ENCODE data around the gene DAD1.

DAD1 gene

GRCh38 chr14:22537436-22538310 lies 51.4 kb downstream of the DAD1 start:
- no peak for DNase-seq (ENCODE audit: low read depth in 2 of 2)

DNA sequence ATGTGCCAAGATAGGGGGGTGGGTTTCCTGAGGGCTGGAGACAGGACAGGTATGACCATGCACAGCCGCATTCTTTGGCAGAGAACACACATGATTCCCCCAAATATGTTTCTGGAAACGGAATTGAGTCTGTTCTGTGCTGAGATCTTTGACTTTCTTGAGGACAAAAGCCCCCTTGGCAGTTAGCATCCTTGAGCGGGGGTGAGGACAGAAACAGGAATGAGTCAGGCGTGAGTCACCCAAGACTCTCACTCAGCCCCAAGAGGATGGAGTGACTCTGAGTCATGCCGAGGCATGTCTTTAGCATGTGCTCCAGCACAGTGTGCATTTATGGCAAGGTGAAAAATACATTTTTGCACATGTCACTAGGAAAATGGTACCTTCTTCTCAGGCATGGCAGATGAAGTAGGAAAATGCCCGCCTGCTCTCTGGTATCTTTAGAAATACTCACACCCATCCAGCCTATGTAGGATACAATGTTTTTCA lies 52.1 kb downstream of the DAD1 start:
- DNase-seq (ENCODE audit: low read depth in 2 of 2), result peak; percentile 69 to 81

DNA sequence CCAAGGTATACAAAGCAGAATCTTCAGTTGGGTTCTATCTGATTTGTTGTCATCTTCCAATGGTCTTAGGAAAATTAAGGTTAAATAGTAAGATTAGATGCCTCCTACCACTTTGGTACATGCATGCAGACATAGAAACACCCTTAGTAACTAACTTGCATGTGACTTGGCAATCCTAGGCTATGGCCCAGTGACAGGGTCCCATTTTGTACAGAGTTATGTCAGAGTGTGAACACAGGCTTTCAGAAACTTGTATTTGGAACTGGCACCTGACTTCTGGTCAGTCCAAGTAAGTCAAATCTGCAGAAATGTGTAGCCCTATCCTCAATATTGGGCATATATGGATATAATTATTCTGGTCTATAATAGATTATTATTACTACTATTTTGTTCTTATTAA lies 53.1 kb downstream of the DAD1 start:
- no peak for DNase-seq (ENCODE audit: low read depth in 2 of 2)

GRCh38 chr14:22535126-22535525 lies 53.9 kb downstream of the DAD1 start:
- no peak for DNase-seq (ENCODE audit: low read depth in 2 of 2)

DNA sequence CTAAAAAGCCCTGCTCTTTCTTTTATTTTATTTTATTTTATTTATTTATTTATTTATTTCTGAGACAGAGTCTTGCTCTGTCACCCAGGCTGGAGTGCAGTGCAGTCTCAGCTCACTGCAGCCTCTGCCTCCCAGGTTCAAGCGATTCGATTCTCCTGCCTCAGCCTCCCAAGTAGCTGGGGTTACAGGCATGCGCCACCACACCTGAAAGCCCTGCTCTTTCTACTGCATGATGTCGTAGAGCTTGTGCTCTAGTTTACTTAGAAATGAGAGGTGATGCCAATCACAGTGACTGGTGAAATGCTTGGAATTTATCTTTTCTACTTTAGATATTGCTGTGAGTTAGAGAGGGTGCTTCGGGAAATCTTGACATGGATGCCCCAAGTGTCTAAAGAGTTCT lies 54.5 kb downstream of the DAD1 start:
- no peak for DNase-seq (ENCODE audit: low read depth in 2 of 2)

- no peak for DNase-seq (ENCODE audit: low read depth in 2 of 2)
These were observed 55.2 kb downstream of the DAD1 start for GRCh38 chr14:22533739-22534359.

- DNase-seq (ENCODE audit: low read depth in 2 of 2), result no peak
These were observed 55.8 kb downstream of the DAD1 start for GRCh38 chr14:22533057-22533704.

DNA sequence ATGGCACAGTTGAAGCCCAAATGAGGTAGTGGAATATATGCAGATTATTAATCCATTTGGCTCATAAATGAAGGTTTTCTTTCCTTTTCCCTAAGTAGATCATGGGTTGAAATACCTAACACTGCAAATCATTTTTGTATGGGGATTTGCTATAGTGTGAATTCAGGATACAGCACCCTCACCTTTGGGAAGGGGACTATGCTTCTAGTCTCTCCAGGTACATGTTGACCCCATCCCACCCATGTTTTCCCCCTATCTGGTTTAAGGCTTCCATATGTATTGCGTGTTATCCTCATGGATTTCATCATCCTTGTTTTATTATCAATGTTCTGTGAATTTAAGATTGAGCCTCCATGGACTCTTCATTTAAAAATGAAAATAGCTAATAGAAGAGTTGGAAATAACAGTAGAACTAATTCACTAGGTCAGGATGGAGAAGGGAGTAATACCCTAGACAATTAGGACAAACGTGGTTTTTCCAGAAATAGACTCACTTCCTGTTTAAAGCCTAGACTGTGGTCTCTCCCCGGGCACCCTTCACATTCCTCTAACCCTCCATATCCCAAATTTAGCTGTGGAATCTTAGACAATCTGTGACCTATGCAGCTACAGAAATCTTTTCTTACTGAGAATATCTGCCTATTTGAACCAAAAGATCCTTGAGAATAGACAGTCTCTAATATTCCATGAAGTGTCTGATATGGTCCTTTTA lies 56.5 kb downstream of the DAD1 start:
- DNase-seq (ENCODE audit: low read depth in 2 of 2), result no peak

DNA sequence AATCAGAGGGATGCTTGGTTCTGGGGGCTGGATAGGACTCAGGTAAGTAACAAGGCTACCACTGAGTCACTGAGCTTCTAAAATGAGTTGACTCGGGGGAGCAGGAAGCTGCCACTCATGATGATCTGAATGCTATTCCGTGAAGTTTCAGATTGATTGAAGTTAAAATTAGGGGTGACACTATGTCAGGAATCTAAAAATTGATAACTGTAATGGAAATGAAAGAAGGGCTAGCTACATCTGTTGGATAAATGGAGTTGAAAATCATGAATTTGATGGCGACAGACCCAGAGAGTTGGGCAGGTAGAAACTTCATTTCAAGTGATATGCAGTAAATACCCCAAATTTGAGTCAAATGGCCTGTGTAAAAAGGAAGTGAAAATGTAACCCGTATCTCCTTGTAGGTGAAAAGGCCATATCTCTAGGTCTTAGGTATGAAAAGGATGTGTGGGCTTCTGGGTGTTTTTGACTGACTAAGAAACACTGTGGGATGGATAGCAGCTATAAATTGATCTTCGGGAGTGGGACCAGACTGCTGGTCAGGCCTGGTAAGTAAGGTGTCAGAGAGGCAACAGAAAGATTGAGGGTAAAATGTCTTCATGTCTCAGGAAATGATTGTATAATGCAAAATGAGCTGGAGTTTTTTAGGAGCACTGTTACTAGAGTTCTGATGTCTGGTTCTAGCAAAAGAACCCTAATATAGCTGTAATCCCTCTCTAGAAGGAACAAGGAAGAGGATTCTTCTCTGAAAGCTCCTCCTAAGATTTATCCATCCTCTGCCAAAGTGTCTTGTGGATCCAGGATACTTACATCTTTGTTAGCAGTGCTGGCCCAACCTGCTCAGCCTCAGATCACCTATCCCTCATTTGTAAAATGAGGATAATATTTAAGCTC lies 57.3 kb downstream of the DAD1 start:
- DNase-seq (ENCODE audit: low read depth in 2 of 2), result no peak

DNA sequence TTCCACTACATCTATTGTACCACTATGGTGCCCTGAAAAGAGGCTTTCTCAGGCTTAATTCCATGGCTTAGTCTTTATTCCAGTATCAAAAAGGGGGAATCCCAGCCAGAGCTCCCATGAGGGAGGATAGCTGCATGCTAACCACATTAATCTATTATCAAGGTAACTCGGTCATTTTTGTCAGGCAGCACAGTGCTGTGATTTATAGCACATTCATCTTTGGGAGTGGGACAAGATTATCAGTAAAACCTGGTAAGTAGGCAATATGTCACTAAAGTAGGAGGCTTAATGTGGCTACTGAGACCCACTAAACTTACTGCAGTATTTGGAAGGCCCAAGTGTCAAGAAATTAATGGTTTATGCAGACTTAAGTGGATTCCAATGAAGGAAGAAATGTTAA lies 58.9 kb downstream of the DAD1 start:
- no peak for DNase-seq (ENCODE audit: low read depth in 2 of 2)

GRCh38 chr14:22526744-22527143 lies 62.3 kb downstream of the DAD1 start:
- DNase-seq (ENCODE audit: low read depth in 2 of 2), result no peak

DNA sequence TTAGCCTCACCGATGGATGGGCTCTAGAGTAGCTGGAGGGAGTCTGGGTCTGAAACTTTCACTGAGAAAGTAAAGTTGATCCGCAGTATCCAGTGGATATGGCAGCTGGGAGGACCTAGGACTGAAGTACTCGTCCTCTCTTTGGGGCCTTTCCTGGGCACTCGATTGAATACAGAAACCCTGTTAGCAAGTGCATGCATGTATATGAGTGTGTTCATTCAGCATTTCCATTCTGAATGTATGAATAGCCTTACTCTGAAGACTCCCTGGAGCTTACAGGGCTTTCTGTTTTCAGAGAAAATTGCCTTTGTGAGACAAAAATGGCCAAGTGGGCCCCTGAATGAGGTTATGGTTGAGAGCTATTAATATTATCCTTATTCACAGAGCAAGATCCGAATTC lies 62.8 kb downstream of the DAD1 start:
- DNase-seq (ENCODE audit: low read depth in 2 of 2), result no peak

DNA sequence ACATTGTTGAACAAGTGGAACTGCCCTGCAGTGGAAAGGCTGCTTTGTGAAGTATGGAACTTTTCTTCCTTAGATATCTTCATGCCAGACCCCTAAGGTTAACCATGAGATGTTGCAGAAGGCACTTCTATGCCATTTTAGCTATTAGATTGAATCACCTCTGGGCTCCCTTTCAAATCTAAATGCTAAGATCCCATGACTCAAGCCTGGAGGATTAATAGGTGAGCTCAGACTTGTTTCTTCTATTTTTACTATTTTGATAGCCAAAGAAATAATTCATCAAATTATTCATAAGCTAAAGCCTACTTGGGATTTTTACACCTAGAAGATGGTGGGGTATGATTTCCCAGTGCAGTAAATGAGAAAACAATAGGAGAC lies 64.3 kb downstream of the DAD1 start:
- DNase-seq (ENCODE audit: low read depth in 2 of 2), result no peak

DNA sequence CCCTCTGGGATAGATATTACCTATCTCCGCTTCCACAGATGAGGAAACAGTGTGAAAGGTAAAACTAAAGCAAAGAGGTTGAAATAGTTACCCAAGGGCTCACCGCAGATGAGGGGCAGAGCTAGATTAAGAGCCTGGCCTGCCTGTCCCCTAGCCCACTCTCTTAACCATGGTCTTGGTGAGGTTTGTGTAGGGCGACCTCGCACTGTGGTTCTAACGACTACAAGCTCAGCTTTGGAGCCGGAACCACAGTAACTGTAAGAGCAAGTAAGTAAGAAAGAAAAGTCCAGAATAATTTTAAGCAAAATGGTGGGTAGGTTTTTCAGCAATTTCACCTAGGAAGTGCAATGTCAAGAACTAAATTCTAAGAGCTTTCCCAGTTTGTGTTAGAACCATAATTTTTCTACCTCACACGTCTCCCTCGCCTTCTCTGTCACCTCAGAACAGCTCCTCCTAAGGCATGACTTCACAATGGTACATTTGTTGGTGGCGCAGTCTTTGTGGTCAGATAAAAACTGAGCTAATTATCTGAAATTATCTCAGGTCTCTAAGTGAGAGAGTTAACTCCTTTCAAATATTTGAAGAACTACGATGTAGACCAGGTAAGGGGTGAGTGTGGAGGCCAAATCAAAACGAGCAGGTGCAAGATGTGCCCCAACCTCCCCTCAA lies 64.8 kb downstream of the DAD1 start:
- DNase-seq (ENCODE audit: low read depth in 2 of 2), result no peak

GRCh38 chr14:22523283-22523682 lies 65.7 kb downstream of the DAD1 start:
- DNase-seq (ENCODE audit: low read depth in 2 of 2), result no peak

- no peak for DNase-seq (ENCODE audit: low read depth in 2 of 2)
These were observed 66.5 kb downstream of the DAD1 start for GRCh38 chr14:22522466-22522957.

GRCh38 chr14:22521449-22522239 lies 67.4 kb downstream of the DAD1 start:
- no peak for DNase-seq (ENCODE audit: low read depth in 2 of 2)

- no peak for DNase-seq (ENCODE audit: low read depth in 2 of 2)
These were observed 68.2 kb downstream of the DAD1 start for GRCh38 chr14:22520796-22521195.

- DNase-seq (ENCODE audit: low read depth in 2 of 2), result no peak
These were observed 68.9 kb downstream of the DAD1 start for GRCh38 chr14:22519877-22520685.
